ENCODE results near the gene STXBP6. TPM values are rescaled to one million over a fixed set of nuclear protein-coding genes. Genes with fewer than 3 reads are reported as not detected.

STXBP6 gene
- total and polyA plus RNA-seq, 7 donors, result 7.1 to 32.8 (median 14.3) TPM

DNA sequence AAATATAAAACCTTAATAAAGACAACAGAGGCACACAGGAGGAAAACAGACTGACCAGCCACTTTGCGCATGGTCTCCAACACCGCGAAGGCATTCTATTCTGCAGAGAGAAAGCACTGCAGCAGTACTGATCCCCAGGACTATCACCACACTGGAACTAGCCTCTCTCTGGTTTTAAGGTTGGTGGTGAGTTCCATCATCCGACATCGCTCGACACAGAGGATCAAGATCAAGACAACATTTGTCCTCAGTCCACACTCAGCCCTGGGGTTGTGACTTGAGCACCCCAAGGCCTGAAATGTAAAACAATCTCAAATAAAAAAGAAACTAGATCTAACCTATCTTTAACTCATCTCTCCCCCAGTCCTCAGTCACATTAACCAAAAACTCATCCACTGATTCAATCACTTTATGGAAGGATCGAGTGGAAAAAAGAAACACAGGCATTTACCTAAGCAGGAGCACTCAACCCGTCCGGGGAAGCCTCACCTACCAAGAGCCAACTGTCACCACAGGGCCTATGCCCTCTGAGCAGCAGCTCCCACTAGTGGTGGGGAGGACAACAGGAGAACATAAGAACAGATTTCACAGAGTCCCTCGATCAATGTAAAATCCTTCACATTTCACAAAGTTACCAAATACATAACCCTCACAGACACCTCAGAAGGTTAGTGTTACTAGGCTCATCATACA, 17.7 kb downstream of the STXBP6 start:
- 96% methylated on average over 10 of the region's 10 CpGs for WGBS, 2 donors
- H3K36me3 ChIP-seq, result no peaks in the 10 kb centered on the region

DNA sequence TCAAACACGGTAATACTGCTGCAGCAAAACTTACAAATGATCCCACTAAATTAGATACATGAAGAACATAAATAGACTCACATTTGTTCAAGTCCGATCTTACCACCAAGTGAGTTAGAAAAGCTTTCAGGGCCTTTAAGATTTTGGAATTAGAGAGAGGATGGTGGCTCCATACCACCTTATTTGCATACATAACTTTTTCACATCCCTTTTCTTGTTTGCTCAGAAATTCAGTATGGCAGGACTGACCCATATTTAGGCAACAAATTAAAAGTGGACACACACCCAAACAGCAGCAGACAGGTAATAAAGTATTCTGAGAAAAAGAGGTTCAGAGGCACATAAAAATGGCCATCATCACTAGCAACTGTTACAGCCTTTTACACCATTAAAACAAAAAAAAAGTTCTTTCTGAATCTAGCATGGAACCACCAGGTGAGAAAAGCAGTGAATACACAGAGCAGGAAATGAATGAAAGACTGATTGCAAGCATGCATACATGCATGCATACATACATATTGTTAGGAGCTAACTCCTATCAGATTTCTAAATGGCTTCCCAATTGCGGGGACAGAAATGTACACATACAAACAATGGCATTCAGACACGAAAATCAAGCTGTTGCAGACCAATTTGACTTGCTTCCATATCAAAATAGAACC, 23.3 kb downstream of the STXBP6 start:
- 85% methylated on average over 4 of the region's 4 CpGs for WGBS, 2 donors
- Histone ChIP-seq H3K36me3 (no peaks in the 10 kb centered on the region), H3K4me3 (no peak overlapping the region), H3K4me1 (no peaks in the 10 kb centered on the region), H3K9me3 (no peaks in the 10 kb centered on the region), H3K27ac (no peak overlapping the region), H3K27me3 (no peaks in the 10 kb centered on the region)
- TF ChIP-seq POLR2A (IDR thresholded peaks at IDR 0.05), result no peak
- TF ChIP-seq EP300 (IDR thresholded peaks at IDR 0.05), result no peak
- no peak for TF ChIP-seq POLR2AphosphoS5 (IDR thresholded peaks at IDR 0.05)
- TF ChIP-seq, protein P1, sequence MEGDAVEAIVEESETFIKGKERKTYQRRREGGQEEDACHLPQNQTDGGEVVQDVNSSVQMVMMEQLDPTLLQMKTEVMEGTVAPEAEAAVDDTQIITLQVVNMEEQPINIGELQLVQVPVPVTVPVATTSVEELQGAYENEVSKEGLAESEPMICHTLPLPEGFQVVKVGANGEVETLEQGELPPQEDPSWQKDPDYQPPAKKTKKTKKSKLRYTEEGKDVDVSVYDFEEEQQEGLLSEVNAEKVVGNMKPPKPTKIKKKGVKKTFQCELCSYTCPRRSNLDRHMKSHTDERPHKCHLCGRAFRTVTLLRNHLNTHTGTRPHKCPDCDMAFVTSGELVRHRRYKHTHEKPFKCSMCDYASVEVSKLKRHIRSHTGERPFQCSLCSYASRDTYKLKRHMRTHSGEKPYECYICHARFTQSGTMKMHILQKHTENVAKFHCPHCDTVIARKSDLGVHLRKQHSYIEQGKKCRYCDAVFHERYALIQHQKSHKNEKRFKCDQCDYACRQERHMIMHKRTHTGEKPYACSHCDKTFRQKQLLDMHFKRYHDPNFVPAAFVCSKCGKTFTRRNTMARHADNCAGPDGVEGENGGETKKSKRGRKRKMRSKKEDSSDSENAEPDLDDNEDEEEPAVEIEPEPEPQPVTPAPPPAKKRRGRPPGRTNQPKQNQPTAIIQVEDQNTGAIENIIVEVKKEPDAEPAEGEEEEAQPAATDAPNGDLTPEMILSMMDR (IDR thresholded peaks at IDR 0.05), result no peak
- no peak for DNase-seq
- intact Hi-C loops (cut with DNase I), result no loop called here

More for the DNA sequence above, 17.7 kb downstream of the STXBP6 start:
- intact Hi-C loops (cut with DNase I), result no loop called here
- Histone ChIP-seq H3K27ac (no peak overlapping the region), H3K4me1 (peaks cover 0 to 5% (median 2%) of the 10 kb centered on the region in 4 donors), H3K27me3 (no peaks in the 10 kb centered on the region), H3K4me3 (no peak overlapping the region), H3K9me3 (no peaks in the 10 kb centered on the region)
- TF ChIP-seq, protein P1 (IDR thresholded peaks at IDR 0.05), result no peak
- TF ChIP-seq EP300 (IDR thresholded peaks at IDR 0.05) (no peak), POLR2A (IDR thresholded peaks at IDR 0.05) (no peak), POLR2AphosphoS5 (IDR thresholded peaks at IDR 0.05) (no peak)
- DNase-seq, result no peak

GRCh38 chr14:25019892-25020291, 30.1 kb downstream of the STXBP6 start:
- Histone ChIP-seq H3K27ac (no peak overlapping the region), H3K27me3 (no peaks in the 10 kb centered on the region), H3K4me3 (no peak overlapping the region), H3K9me3 (no peaks in the 10 kb centered on the region), H3K4me1 (no peaks in the 10 kb centered on the region), H3K36me3 (no peaks in the 10 kb centered on the region)
- DNase-seq, result no peak
- intact Hi-C loops (cut with DNase I), result no loop called here
- TF ChIP-seq EP300 (IDR thresholded peaks at IDR 0.05) (no peak), POLR2A (IDR thresholded peaks at IDR 0.05) (no peak), POLR2AphosphoS5 (IDR thresholded peaks at IDR 0.05) (no peak)
- TF ChIP-seq, protein P1 (IDR thresholded peaks at IDR 0.05), result no peak
- WGBS, 2 donors, result 67 to 74% methylated on average over 1 of the region's 1 CpG

GRCh38 chr14:25017562-25017961, 32.4 kb downstream of the STXBP6 start:
- H3K27me3 ChIP-seq, result no peaks in the 10 kb centered on the region
- DNase-seq, result no peak
- no peaks in the 10 kb centered on the region for H3K36me3 ChIP-seq
- no peaks in the 10 kb centered on the region for H3K4me1 ChIP-seq
- 94 to 95% methylated on average over 2 of the region's 2 CpGs for WGBS, 2 donors
- H3K27ac ChIP-seq, result no peak overlapping the region
- TF ChIP-seq EP300 (IDR thresholded peaks at IDR 0.05) (no peak), POLR2A (IDR thresholded peaks at IDR 0.05) (no peak), POLR2AphosphoS5 (IDR thresholded peaks at IDR 0.05) (no peak)
- TF ChIP-seq, protein P1 (IDR thresholded peaks at IDR 0.05), result no peak
- intact Hi-C loops (cut with DNase I), result no loop called here
- no peaks in the 10 kb centered on the region for H3K9me3 ChIP-seq
- H3K4me3 ChIP-seq, result no peak overlapping the region
